HG02763 (cell line): ENCODE results near the gene TMEM171.

Experiments
- ATAC-seq: cut with Tn5 transposase; IDR thresholded peaks from one replicate; pipeline ENCODE4 v1.9.1; 2021; ENCODE audit warnings: mild to moderate bottlenecking, moderate library complexity; ENCODE audit not compliant: unreplicated experiment

Gene TMEM171

GRCh38 chr5:73119451-73120157, 771 bp upstream of the TMEM171 start:
- no peak for ATAC-seq

GRCh38 chr5:73121119-73121463, 716 bp downstream of the TMEM171 start:
- ATAC-seq, result no peak

GRCh38 chr5:73122875-73123810, 2.8 kb downstream of the TMEM171 start:
- no peak for ATAC-seq

GRCh38 chr5:73125289-73125688, 4.9 kb downstream of the TMEM171 start:
- no peak for ATAC-seq

DNA sequence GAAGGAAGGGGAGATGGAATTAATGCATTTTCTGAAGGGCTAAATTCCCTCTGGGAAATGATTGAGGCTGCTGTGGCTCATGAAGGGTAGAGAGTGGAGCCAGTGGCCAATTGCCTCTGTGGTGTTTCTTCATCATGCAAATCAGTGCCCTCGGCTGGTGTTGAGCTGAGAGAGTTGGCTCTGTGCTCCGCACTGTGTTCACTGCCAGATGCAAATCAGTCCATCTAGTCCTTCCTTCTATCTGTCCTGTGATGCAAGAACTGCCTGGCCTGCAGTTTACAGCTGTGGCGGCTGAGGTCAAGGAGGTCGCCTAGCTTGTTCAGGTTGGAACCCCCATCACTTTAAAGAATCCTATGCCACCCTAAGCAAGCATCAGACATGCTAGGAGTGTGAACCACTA, 6.0 kb downstream of the TMEM171 start:
- ATAC-seq, result no peak

GRCh38 chr5:73126957-73127356, 6.6 kb downstream of the TMEM171 start:
- no peak for ATAC-seq

DNA sequence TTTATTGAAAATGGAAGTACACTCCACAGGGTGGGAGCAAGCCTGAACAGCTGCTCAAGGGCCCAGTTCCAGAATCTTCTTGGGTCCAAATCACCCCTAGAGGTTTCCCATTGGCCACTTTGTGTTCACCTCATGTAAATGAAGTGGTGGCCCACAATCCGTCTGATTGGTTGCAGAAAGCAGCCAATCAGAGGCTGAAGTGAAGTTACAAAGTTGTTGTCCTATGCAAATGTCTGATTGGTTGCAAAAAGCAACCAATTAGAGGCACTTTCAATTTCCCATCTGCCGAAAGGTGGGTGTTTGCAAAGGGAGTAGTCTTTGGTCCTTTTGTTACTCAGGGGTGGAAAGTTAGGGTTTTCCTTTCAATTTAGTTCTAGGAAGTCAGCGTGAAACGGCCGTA, 8.8 kb downstream of the TMEM171 start:
- ATAC-seq, result no peak

GRCh38 chr5:73130811-73131210, 10.4 kb downstream of the TMEM171 start:
- no peak for ATAC-seq

DNA sequence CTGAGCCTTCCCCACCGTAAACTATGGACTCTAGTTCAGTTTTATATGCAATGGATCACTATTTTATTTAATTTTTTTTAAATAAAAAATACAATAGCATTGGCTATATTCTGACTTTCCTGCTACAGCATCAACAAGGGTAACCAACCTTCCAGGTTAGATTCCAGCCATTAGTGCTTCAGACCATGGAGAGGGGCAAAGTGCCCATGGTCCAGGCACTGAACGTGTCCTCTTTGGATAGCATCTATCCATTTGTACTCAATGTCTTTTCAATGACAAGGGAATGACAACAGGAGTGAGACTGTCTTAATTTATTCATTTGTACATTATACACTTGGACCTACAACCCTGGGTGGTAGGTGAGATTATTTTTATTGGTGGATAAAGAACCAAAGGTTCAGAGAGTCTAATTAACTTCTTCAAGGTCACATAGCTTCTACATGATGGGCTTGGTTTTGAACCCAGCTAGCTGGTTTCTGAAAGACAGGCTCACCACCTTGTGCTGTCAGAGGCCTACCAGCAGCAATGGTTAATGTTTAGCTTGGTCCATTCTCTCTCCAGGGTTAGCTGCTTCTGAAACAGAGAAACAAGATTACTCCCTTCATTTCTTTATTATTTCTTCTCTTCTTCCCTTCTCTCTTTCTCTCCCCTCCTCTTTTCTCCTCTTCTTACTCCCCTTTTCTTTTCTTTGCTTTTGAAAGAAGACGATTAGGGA, 11.5 kb downstream of the TMEM171 start:
- no peak for ATAC-seq

DNA sequence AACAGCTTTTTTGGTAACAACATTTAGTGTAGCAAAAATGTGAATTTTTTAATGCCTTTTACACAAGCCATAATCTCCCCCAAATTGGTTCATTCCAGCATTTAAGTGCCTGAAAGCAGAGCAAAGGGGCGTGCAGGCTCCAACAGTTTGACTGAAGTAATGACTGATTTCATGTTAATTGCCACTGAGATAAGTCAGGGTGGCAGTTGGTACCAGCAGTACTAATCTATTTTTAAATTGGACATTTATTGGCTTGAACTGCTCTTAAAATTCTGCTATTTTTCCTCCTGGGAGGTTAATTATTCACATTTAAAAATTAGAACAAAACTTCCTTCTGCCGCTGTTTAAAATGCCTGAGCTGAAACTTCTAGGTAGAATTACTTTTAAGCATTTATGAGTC, 12.4 kb downstream of the TMEM171 start:
- no peak for ATAC-seq

DNA sequence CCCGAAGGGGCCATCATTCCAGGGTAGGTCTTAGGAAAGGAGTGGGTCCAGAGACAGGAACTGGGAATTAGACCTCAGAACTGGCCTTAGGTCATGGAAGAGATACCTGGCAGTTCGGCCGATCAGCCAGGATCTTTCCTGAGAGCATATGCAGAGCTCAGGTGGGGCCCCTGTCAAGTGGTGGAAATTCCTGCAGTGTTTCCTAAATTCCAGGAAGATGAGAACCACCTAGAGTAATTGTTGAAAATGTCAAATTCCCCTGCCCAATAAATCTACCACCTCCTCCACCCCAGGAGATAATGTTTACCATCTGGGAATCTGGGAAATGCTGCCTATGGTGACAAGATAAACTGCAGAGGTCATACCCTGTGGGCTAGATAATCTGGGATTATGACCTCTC, 14.6 kb downstream of the TMEM171 start:
- ATAC-seq, result no peak

GRCh38 chr5:73135429-73136054, 15.2 kb downstream of the TMEM171 start:
- no peak for ATAC-seq

DNA sequence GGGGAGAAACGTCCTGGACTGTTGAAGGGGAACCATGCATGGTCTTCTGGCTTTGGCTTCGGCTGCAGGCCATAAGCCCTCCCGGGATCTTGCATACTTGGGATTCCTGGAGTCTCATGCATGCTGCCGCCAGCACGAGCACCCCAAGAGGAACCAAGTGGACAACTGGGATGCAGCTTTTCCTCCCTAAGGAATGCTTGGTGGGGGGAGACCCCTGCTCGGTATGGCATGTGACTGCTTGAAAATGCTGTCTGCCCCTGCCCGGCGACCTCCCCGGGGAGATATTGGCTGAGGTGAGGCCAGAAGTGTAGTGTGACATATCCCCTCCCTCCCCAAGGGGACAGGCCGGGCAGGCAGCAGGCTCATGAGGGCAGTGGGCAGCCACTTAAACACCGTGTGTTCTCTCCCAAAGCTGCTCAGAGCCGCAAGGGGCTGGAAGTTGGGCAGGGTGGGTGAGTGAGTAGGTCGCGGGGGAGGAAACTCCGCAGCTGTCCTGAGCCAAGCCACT, 15.7 kb downstream of the TMEM171 start:
- no peak for ATAC-seq

- ATAC-seq, result no peak
Measured at GRCh38 chr5:73137563-73138530, 17.5 kb downstream of the TMEM171 start.

- ATAC-seq, result no peak
Measured at GRCh38 chr5:73139485-73139884, 19.1 kb downstream of the TMEM171 start.

GRCh38 chr5:73140801-73141200, 20.4 kb downstream of the TMEM171 start:
- no peak for ATAC-seq

- ATAC-seq, result no peak
Measured at GRCh38 chr5:73142035-73142434, 21.7 kb downstream of the TMEM171 start.

GRCh38 chr5:73143716-73144115, 23.3 kb downstream of the TMEM171 start:
- ATAC-seq, result no peak

DNA sequence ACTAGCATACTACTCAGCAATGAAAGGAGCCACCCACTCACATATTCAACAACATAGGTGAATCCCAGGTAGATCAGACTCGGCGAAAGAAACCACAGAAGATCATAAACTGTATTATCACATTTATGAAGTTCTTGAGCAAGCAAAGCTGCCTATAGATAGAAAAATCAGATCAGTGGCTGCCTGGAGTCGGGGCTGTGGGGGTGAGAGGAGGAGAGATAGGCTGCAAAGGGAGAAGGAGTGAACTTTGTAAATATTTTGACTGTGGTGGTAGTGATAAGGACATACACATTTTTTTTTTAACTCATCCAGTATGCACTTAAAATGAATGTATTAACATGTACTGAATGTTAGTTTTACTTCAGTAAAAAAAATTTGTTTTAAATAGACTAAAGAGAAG, 29.2 kb downstream of the TMEM171 start:
- no peak for ATAC-seq

GRCh38 chr5:73150876-73151275, 30.5 kb downstream of the TMEM171 start:
- ATAC-seq, result no peak
